SK-N-SH (cell line): ENCODE measurements around the gene CCND2. TPM values are rescaled to one million over a fixed set of nuclear protein-coding genes. Genes with fewer than 3 reads are reported as not detected.

Experiments used
- CTCF ChIA-PET: fragments of 300-600, 350-600 bp; formaldehyde crosslinking; extraction: SDS; loops from one replicate; lab custom pipeline; 2021; lab: Yijun Ruan, JAX
- POLR2A ChIA-PET: fragments of 350-600 bp; sonication (Branson Sonifier 250); formaldehyde crosslinking; extraction: SDS; loops from one replicate; lab custom pipeline; 2020; ENCODE audit warnings: antibody characterized with exemption, inconsistent platforms; lab: Yijun Ruan, JAX
- DNase-seq: peaks from one replicate; pipeline ENCODE4 v3.0.0; 2012
- H2AFZ ChIP-seq: fragments of 200-600 bp; sonication (generic); 2 replicates; pipeline ENCODE4 v1.8.1; 2016; ENCODE audit warnings: antibody characterized with exemption, mild to moderate bottlenecking, low read depth
- H3F3A ChIP-seq: fragments of 200-600 bp; sonication (generic); replicated peaks from 2 replicates; pipeline ENCODE3; 2016; ENCODE audit warnings: antibody characterized with exemption, mild to moderate bottlenecking; ENCODE audit not compliant: insufficient read depth
- H3K27ac ChIP-seq, 2 experiments: fragments of 200-500 bp in 1 of 2; fragments of 200-600 bp in 1 of 2; sonication (Bioruptor generic) in 1 of 2; sonication (generic), shearing (Covaris generic) in 1 of 2; 2 replicates each; pipeline versions ENCODE4 v1.5.1 to v1.6.1; 2014 to 2016; ENCODE audit warnings: low read depth in 2 of 2, inconsistent platforms in 1 of 2, low read length in 1 of 2, mild to moderate bottlenecking in 1 of 2, mixed read lengths in 1 of 2
- H3K27me3 ChIP-seq: fragments of 200-600 bp; sonication (generic), shearing (Covaris generic); 2 replicates; pipeline ENCODE4 v1.6.1; 2016; ENCODE audit warnings: mixed run types; ENCODE audit not compliant: insufficient read depth
- H3K36me3 ChIP-seq, 2 experiments: fragments of 200-500 bp in 1 of 2; fragments of 200-600 bp in 1 of 2; sonication (Bioruptor generic) in 1 of 2; sonication (generic) in 1 of 2; replicated peaks in 1 of 2; 2 replicates each; pipeline versions ENCODE3 to v1.5.1; 2014 to 2016; ENCODE audit warnings: low read length in 1 of 2, mild to moderate bottlenecking in 1 of 2; ENCODE audit not compliant: insufficient read depth in 2 of 2, control insufficient read depth in 1 of 2
- H3K4me1 ChIP-seq, 2 experiments: fragments of 200-500 bp in 1 of 2; fragments of 200-600 bp in 1 of 2; sonication (Bioruptor generic) in 1 of 2; sonication (generic), shearing (Covaris generic) in 1 of 2; 2 replicates each; pipeline versions ENCODE4 v1.5.1 to v1.6.1; 2014 to 2016; ENCODE audit warnings: low read depth in 1 of 2, low read length in 1 of 2, mixed run types in 1 of 2; ENCODE audit not compliant: insufficient read depth in 2 of 2, control insufficient read depth in 1 of 2
- H3K4me2 ChIP-seq: fragments of 200-600 bp; sonication (generic), shearing (Covaris generic); 2 replicates; pipeline ENCODE4 v1.6.1; 2017; ENCODE audit warnings: mixed run types
- H3K4me3 ChIP-seq, 2 experiments: fragments of 200-500 bp in 1 of 2; fragments of 200-600 bp in 1 of 2; sonication (Bioruptor generic) in 1 of 2; sonication (generic), shearing (Covaris generic) in 1 of 2; 2 replicates each; pipeline versions ENCODE4 v1.5.1 to v1.8.1; 2014 to 2016; ENCODE audit warnings: low read depth in 2 of 2, inconsistent platforms in 1 of 2, low read length in 1 of 2, mild to moderate bottlenecking in 1 of 2, mixed read lengths in 1 of 2, moderate library complexity in 1 of 2
- H3K79me2 ChIP-seq: fragments of 200-600 bp; sonication (generic); 2 replicates; pipeline ENCODE4 v1.8.1; 2017; ENCODE audit warnings: mild to moderate bottlenecking; ENCODE audit not compliant: insufficient read depth
- H3K9ac ChIP-seq: fragments of 200-600 bp; sonication (generic); 2 replicates; pipeline ENCODE4 v1.6.1; 2017; ENCODE audit warnings: mixed run types
- H3K9me2 ChIP-seq: fragments of 200-600 bp; sonication (generic); 2 replicates; pipeline ENCODE4 v1.6.1; 2017; ENCODE audit warnings: mixed run types
- H3K9me3 ChIP-seq: fragments of 200-600 bp; sonication (generic); 2 replicates; pipeline ENCODE4 v1.6.1; 2017; ENCODE audit warnings: mixed run types, mild to moderate bottlenecking, moderate library complexity
- H4K20me1 ChIP-seq: fragments of 200-600 bp; sonication (generic); 2 replicates; pipeline ENCODE4 v1.6.1; 2017; ENCODE audit warnings: mild to moderate bottlenecking, mixed run types; ENCODE audit not compliant: insufficient read depth
- CHD2 ChIP-seq: fragments of 150-350 bp; IDR thresholded peaks from 2 replicates; pipeline ENCODE4 v1.6.1; 2018; ENCODE audit warnings: low read length; ENCODE audit not compliant: partially characterized antibody
- EZH2phosphoT487 ChIP-seq: fragments of 200-600 bp; sonication (generic); IDR thresholded peaks from 2 replicates; pipeline ENCODE4 v1.6.1; 2017; ENCODE audit warnings: low read depth, mixed run types, mild to moderate bottlenecking, antibody characterized with exemption, moderate library complexity, borderline replicate concordance
- FOSL2 ChIP-seq: IDR thresholded peaks from 2 replicates; pipeline ENCODE4 v1.4.0; 2012; ENCODE audit warnings: low read depth, mild to moderate bottlenecking, moderate library complexity, borderline replicate concordance
- GABPA ChIP-seq: IDR thresholded peaks from 2 replicates; pipeline ENCODE4 v1.4.0; 2012; ENCODE audit warnings: low read depth, mild to moderate bottlenecking
- JUND ChIP-seq: IDR thresholded peaks from 2 replicates; pipeline ENCODE4 v1.4.0; 2012
- MEF2A ChIP-seq: IDR thresholded peaks from 2 replicates; pipeline ENCODE4 v1.4.0; 2012; ENCODE audit warnings: low read depth, borderline replicate concordance
- MXI1 ChIP-seq: IDR thresholded peaks from 2 replicates; pipeline ENCODE4 v1.6.1; 2012; ENCODE audit warnings: mild to moderate bottlenecking, low read depth, low read length, improper control_type of control experiment
- NRF1 ChIP-seq: IDR thresholded peaks from 2 replicates; pipeline ENCODE4 v1.6.1; 2012; ENCODE audit warnings: low read depth, mild to moderate bottlenecking, low read length
- POLR2AphosphoS5 ChIP-seq: IDR thresholded peaks from 2 replicates; pipeline ENCODE4 v1.6.1; 2012; ENCODE audit warnings: low read depth, low read length
- RAD21 ChIP-seq: IDR thresholded peaks from 2 replicates; pipeline ENCODE4 v1.6.1; 2012; ENCODE audit warnings: mild to moderate bottlenecking, low read length
- RXRA ChIP-seq: IDR thresholded peaks from 2 replicates; pipeline ENCODE4 v1.4.0; 2012; ENCODE audit warnings: low read depth, mild to moderate bottlenecking, borderline replicate concordance
- SMC3 ChIP-seq: IDR thresholded peaks from 2 replicates; pipeline ENCODE4 v1.6.1; 2012; ENCODE audit warnings: low read depth, low read length, improper control_type of control experiment
- TCF12 ChIP-seq: IDR thresholded peaks from 2 replicates; pipeline ENCODE4 v1.4.0; 2012
- WGBS: methylation state at CpG from one replicate; pipeline ENCODE4 v1.1.6; 2017; ENCODE audit warnings: low lambda C conversion rate; 5-methylcytosine and 5-hydroxymethylcytosine counted together
- polyA plus RNA-seq, 3 experiments: library from polyadenylated mRNA; depleted of rRNA; stranded (reverse); fragments of >200 nt; gene quantifications; 2 replicates each; pipeline ENCODE4 v1.2.3, GENCODE V29; 2012
- TF ChIP-seq, protein P1 (sequence below): IDR thresholded peaks from 2 replicates; pipeline ENCODE4; 2012
- TF ChIP-seq, protein P2 (sequence below): IDR thresholded peaks from 2 replicates; pipeline ENCODE4 v1.4.0; 2012; ENCODE audit warnings: low read depth
- TF ChIP-seq, protein P3 (sequence below): fragments of 200-600 bp; sonication (generic); IDR thresholded peaks from 2 replicates; pipeline ENCODE4 v1.6.1; 2017; ENCODE audit warnings: antibody characterized with exemption, mild to moderate bottlenecking, moderate library complexity
- TF ChIP-seq, protein P4 (sequence below): IDR thresholded peaks from 2 replicates; pipeline ENCODE4 v1.4.0; 2012; ENCODE audit warnings: low read depth, borderline replicate concordance

Gene CCND2
- polyA plus RNA-seq, 1 of the 3 experiments (the other 2 are of a cell fraction), result not detected

DNA sequence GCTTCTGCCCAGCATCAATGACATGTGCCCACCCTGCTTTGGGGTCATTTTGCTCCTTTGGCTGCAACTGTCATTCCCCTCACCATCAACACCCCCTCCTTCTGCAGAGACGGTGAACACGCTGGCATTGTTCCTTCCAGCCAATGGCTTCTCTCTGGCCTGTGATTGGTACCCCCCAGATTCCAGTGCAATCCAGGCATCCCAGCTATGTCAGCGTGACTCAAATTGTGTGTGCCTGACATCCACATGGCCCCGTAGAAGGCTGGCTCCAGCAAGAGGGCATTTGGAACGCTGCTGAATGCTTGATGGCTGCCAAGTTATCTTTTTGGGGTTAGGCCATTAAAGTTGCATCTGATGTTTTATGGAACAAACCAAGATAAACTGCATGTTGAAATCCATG, 21.0 kb upstream of the CCND2 start:
- 2% methylated on average over 5 of the region's 5 CpGs for WGBS

More for the DNA sequence above, 21.0 kb upstream of the CCND2 start:
- ChIA-PET POLR2A (no interaction called here), CTCF (no interaction called here)
- Histone ChIP-seq H3K27me3 (peaks cover 43% of the 10 kb centered on the region), H3K4me1 (no peaks in the 10 kb centered on the region), H4K20me1 (no peaks in the 10 kb centered on the region), H3K79me2 (no peaks in the 10 kb centered on the region), H3F3A (no peaks in the 10 kb centered on the region), H3K9me2 (no peaks in the 10 kb centered on the region), H3K9ac (no peak overlapping the region), H3K4me2 (no peak overlapping the region), H2AFZ (no peak overlapping the region), H3K4me3 (no peak overlapping the region), H3K36me3 (no peaks in the 10 kb centered on the region), H3K9me3 (no peaks in the 10 kb centered on the region), H3K27ac (no peak overlapping the region)
- TF ChIP-seq, protein P1, sequence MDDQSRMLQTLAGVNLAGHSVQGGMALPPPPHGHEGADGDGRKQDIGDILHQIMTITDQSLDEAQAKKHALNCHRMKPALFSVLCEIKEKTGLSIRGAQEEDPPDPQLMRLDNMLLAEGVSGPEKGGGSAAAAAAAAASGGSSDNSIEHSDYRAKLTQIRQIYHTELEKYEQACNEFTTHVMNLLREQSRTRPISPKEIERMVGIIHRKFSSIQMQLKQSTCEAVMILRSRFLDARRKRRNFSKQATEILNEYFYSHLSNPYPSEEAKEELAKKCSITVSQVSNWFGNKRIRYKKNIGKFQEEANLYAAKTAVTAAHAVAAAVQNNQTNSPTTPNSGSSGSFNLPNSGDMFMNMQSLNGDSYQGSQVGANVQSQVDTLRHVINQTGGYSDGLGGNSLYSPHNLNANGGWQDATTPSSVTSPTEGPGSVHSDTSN, result no peak
- no peak for TF ChIP-seq FOSL2
- TF ChIP-seq, protein P2, sequence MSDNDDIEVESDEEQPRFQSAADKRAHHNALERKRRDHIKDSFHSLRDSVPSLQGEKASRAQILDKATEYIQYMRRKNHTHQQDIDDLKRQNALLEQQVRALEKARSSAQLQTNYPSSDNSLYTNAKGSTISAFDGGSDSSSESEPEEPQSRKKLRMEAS, result no peak
- TF ChIP-seq SMC3, result no peak
- no peak for TF ChIP-seq NRF1
- no peak for TF ChIP-seq RXRA
- no peak for TF ChIP-seq EZH2phosphoT487
- TF ChIP-seq CHD2, result no peak
- no peak for TF ChIP-seq JUND
- TF ChIP-seq MXI1, result no peak
- TF ChIP-seq, protein P3, sequence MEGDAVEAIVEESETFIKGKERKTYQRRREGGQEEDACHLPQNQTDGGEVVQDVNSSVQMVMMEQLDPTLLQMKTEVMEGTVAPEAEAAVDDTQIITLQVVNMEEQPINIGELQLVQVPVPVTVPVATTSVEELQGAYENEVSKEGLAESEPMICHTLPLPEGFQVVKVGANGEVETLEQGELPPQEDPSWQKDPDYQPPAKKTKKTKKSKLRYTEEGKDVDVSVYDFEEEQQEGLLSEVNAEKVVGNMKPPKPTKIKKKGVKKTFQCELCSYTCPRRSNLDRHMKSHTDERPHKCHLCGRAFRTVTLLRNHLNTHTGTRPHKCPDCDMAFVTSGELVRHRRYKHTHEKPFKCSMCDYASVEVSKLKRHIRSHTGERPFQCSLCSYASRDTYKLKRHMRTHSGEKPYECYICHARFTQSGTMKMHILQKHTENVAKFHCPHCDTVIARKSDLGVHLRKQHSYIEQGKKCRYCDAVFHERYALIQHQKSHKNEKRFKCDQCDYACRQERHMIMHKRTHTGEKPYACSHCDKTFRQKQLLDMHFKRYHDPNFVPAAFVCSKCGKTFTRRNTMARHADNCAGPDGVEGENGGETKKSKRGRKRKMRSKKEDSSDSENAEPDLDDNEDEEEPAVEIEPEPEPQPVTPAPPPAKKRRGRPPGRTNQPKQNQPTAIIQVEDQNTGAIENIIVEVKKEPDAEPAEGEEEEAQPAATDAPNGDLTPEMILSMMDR, result no peak
- TF ChIP-seq MEF2A, result no peak
- no peak for TF ChIP-seq POLR2AphosphoS5
- TF ChIP-seq, protein P4, sequence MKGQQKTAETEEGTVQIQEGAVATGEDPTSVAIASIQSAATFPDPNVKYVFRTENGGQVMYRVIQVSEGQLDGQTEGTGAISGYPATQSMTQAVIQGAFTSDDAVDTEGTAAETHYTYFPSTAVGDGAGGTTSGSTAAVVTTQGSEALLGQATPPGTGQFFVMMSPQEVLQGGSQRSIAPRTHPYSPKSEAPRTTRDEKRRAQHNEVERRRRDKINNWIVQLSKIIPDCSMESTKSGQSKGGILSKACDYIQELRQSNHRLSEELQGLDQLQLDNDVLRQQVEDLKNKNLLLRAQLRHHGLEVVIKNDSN, result no peak
- TF ChIP-seq RAD21, result no peak
- TF ChIP-seq GABPA, result no peak
- TF ChIP-seq TCF12, result no peak
- no peak for DNase-seq
